Stomach (tissue), 9 donors: ENCODE results near the gene MAN2A1. TPM values are rescaled to one million over a fixed set of nuclear protein-coding genes. Genes with fewer than 3 reads are reported as not detected.

Source experiments
- DNase-seq, 2 donors: peaks; one replicate each; pipeline versions ENCODE4 v3.0.0 to v3.0.0-alpha.2; 2013 to 2019
- H3K27ac ChIP-seq, 5 donors: fragments of 200-600 bp in 4 of 5; sonication (generic) in 4 of 5; one replicate each; pipeline ENCODE4 v1.5.1; 2013 to 2019; ENCODE audit warnings: mild to moderate bottlenecking in 1 of 5, moderate library complexity in 1 of 5
- H3K27me3 ChIP-seq, 3 donors: fragments of 200-600 bp; sonication (generic); one replicate each; pipeline ENCODE4 v1.5.1; 2017 to 2019; ENCODE audit warnings: mixed run types in 1 of 3
- H3K36me3 ChIP-seq, 4 donors: fragments of 200-600 bp; sonication (generic); 1 replicate in 3 of 4; 2 replicates in 1 of 4; pipeline ENCODE4 v1.5.1; 2016 to 2019
- H3K4me1 ChIP-seq, 4 donors: fragments of 200-600 bp; sonication (generic); one replicate each; pipeline ENCODE4 v1.5.1; 2016 to 2019
- H3K4me3 ChIP-seq, 4 donors: fragments of 200-600 bp; sonication (generic) in 3 of 4; one replicate each; pipeline ENCODE4 v1.5.1; 2016 to 2019; ENCODE audit warnings: mild to moderate bottlenecking in 1 of 4
- H3K9me3 ChIP-seq, 4 donors: fragments of 200-600 bp; sonication (generic); one replicate each; pipeline ENCODE4 v1.5.1; 2016 to 2019
- CTCF ChIP-seq, 7 experiments: fragments of 450-650 bp in 4 of 7; fragments of 200-600 bp in 3 of 7; sonication (generic) in 3 of 7; IDR thresholded peaks; one replicate each; pipeline ENCODE4 v1.5.1; 2016 to 2019; ENCODE audit warnings: antibody characterized with exemption in 7 of 7, control low read depth in 2 of 7, mild to moderate bottlenecking in 1 of 7
- EP300 ChIP-seq: sonication (generic); formaldehyde crosslinking; IDR thresholded peaks from one replicate; pipeline ENCODE4 v1.6.1; 2017; ENCODE audit warnings: antibody characterized with exemption
- POLR2A ChIP-seq, 4 donors: fragments of 450-650 bp; IDR thresholded peaks; one replicate each; pipeline ENCODE4 v1.6.1; 2016; ENCODE audit warnings: antibody characterized with exemption in 4 of 4, control low read depth in 2 of 4, mild to moderate bottlenecking in 1 of 4, moderate library complexity in 1 of 4
- POLR2AphosphoS5 ChIP-seq, 3 donors: sonication (generic); formaldehyde crosslinking; IDR thresholded peaks; one replicate each; pipeline ENCODE4 v1.6.1; 2016; ENCODE audit warnings: antibody characterized with exemption in 3 of 3
- WGBS, 5 donors: extraction: QIAGEN DNeasy Blood & Tissue Kit in 3 of 5; methylation state at CpG; one replicate each; pipeline versions ENCODE4 v1.1.5 to v1.1.7; 2013 to 2018; 5-methylcytosine and 5-hydroxymethylcytosine counted together
- intact Hi-C: fragments of 100-400 bp; cut with DNase I; formaldehyde crosslinking; loops from one replicate; pipeline ENCODE4 v1.15.1; 2023; ENCODE audit warnings: low total_unique reads
- polyA plus RNA-seq, 3 donors: library from polyadenylated mRNA; stranded (reverse); fragments of 200-250 nt; gene quantifications; one replicate each; pipeline ENCODE4 v1.2.3, GENCODE V29; 2013
- total RNA-seq, 5 donors: library from RNA; depleted of rRNA; stranded (reverse); fragments of >200 nt; gene quantifications; one replicate each; pipeline versions ENCODE4 v1.1.0 to v1.2.3, GENCODE V29; 2014 to 2016
- donor health status: healthy with polysubstance abuse.
- donor health status: Bipolar disorder and iron deficiency.
- donor health status: healthy.

Gene MAN2A1
- total and polyA plus RNA-seq, 8 donors, result 6.1 to 136 (median 33.6) TPM

- Histone ChIP-seq H3K4me1 (no peaks in the 10 kb centered on the region), H3K27ac (no peak overlapping the region), H3K27me3 (no peaks in the 10 kb centered on the region), H3K36me3 (peaks cover 0 to 29% (median 20%) of the 10 kb centered on the region in 4 donors), H3K4me3 (no peak overlapping the region), H3K9me3 (no peaks in the 10 kb centered on the region)
- no peak for DNase-seq
- intact Hi-C loops, result no loop called here
- TF ChIP-seq POLR2A (IDR thresholded peaks at IDR 0.05) (no peak), EP300 (no peak), POLR2AphosphoS5 (IDR thresholded peaks at IDR 0.05) (no peak), CTCF (IDR thresholded peaks at IDR 0.05) (no peak)
These were observed 30.3 kb downstream of the MAN2A1 start for GRCh38 chr5:109719978-109720377.

GRCh38 chr5:109721741-109722140 lies 32.0 kb downstream of the MAN2A1 start:
- WGBS, 5 donors, result 94 to 100% (median 97%) methylated on average over 1 of the region's 1 CpG
- no peak overlapping the region for H3K27ac ChIP-seq
- TF ChIP-seq CTCF (IDR thresholded peaks at IDR 0.05), result no peak
- TF ChIP-seq POLR2A (IDR thresholded peaks at IDR 0.05), result no peak
- TF ChIP-seq EP300, result no peak
- TF ChIP-seq POLR2AphosphoS5 (IDR thresholded peaks at IDR 0.05), result no peak
- no peak for DNase-seq
- intact Hi-C loops, result no loop called here
- no peak overlapping the region for H3K4me3 ChIP-seq
- peaks cover 0 to 19% (median 14%) of the 10 kb centered on the region in 4 donors for H3K36me3 ChIP-seq
- no peaks in the 10 kb centered on the region for H3K4me1 ChIP-seq
- H3K9me3 ChIP-seq, result no peaks in the 10 kb centered on the region
- H3K27me3 ChIP-seq, result no peaks in the 10 kb centered on the region

DNA sequence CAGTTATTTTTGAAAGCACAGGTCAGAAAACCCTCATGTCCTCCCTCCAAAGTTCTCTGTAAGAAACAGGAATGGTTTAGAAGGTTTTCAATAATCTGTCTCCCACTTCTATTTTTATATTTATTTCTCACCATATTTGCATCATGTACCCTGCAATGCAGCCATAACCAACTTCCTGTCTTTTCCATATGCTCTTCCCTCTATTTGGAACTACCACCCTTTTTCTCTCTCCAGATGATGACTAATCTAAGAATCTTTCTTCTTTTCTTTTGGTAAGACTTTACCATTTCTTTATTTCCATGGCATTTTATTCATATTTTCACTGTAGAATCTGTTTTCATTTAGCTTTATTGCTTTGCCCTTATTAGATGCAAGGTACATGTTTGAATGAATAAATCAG lies 33.9 kb downstream of the MAN2A1 start:
- Histone ChIP-seq H3K4me1 (no peaks in the 10 kb centered on the region), H3K4me3 (no peak overlapping the region), H3K27ac (no peak overlapping the region), H3K36me3 (peaks cover 0 to 3% (median 0%) of the 10 kb centered on the region in 4 donors), H3K27me3 (no peaks in the 10 kb centered on the region), H3K9me3 (no peaks in the 10 kb centered on the region)
- intact Hi-C loops, result no loop called here
- no peak for TF ChIP-seq CTCF (IDR thresholded peaks at IDR 0.05)
- TF ChIP-seq POLR2A (IDR thresholded peaks at IDR 0.05), result no peak
- no peak for TF ChIP-seq POLR2AphosphoS5 (IDR thresholded peaks at IDR 0.05)
- TF ChIP-seq EP300, result no peak
- DNase-seq, result no peak

DNA sequence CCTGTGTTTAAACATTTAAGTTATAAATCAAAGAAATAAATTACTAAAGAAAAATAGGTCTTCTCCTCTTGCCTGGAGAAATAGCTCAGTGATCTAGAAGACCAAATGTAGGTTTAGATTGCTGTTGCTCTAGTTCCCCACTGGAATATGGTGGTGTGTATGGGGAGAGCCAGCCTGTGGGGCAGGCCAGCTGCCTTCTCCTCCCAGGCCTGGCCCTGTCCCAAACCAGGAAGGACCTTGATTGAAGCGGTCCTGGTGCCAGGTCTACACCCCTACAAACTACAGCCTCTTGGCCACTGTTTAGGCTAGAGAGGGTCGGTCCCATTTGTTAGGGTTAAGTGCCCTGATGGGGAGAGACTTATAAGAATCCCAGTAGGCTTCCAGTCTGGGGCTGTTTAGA lies 35.4 kb downstream of the MAN2A1 start:
- no peak for DNase-seq
- 49 to 72% (median 65%) methylated on average over 2 of the region's 2 CpGs for WGBS, 5 donors
- TF ChIP-seq POLR2A (IDR thresholded peaks at IDR 0.05), result no peak
- no peak for TF ChIP-seq EP300
- TF ChIP-seq POLR2AphosphoS5 (IDR thresholded peaks at IDR 0.05), result no peak
- TF ChIP-seq CTCF (IDR thresholded peaks at IDR 0.05), result no peak

More for the DNA sequence above, 35.4 kb downstream of the MAN2A1 start:
- Histone ChIP-seq H3K36me3 (peaks cover 0 to 4% (median 4%) of the 10 kb centered on the region in 4 donors), H3K9me3 (no peaks in the 10 kb centered on the region), H3K27ac (no peak overlapping the region), H3K4me1 (no peaks in the 10 kb centered on the region), H3K27me3 (no peaks in the 10 kb centered on the region), H3K4me3 (no peak overlapping the region)
- intact Hi-C loops, result no loop called here
